GM12891 (cell line): ENCODE results near the gene GRHL1.

Source experiments
- DNase-seq: peaks from one replicate; pipeline ENCODE4 v3.0.0; 2011; ENCODE audit warnings: low spot score; ENCODE audit not compliant: insufficient read length
- FAIRE-seq: peaks from 2 replicates; lab custom pipeline; 2011; peaks lifted over from hg19 to GRCh38; lab: Jason Lieb, UNC
- PAX5 ChIP-seq: IDR thresholded peaks from 2 replicates; pipeline ENCODE4 v1.6.1; 2011; ENCODE audit warnings: low read length, moderate library complexity, mild to moderate bottlenecking; ENCODE audit not compliant: insufficient read depth, severe bottlenecking
- POLR2A ChIP-seq: IDR thresholded peaks from 2 replicates; pipeline ENCODE4 v1.6.1; 2011; ENCODE audit warnings: low read depth, low read length, control low read depth
- POLR2AphosphoS5 ChIP-seq: IDR thresholded peaks from 2 replicates; pipeline ENCODE4 v1.6.1; 2011; ENCODE audit warnings: low read depth, low read length, control low read depth
- POU2F2 ChIP-seq: IDR thresholded peaks from 2 replicates; pipeline ENCODE4 v1.6.1; 2011; ENCODE audit warnings: low read depth, mild to moderate bottlenecking, control low read depth, low read length, moderate library complexity
- SPI1 ChIP-seq: IDR thresholded peaks from 2 replicates; pipeline ENCODE4 v1.6.1; 2011; ENCODE audit warnings: low read depth, low read length, control low read depth
- TAF1 ChIP-seq: IDR thresholded peaks from 2 replicates; pipeline ENCODE4 v1.6.1; 2011; ENCODE audit warnings: low read depth, low read length, control low read depth

Gene GRHL1

DNA sequence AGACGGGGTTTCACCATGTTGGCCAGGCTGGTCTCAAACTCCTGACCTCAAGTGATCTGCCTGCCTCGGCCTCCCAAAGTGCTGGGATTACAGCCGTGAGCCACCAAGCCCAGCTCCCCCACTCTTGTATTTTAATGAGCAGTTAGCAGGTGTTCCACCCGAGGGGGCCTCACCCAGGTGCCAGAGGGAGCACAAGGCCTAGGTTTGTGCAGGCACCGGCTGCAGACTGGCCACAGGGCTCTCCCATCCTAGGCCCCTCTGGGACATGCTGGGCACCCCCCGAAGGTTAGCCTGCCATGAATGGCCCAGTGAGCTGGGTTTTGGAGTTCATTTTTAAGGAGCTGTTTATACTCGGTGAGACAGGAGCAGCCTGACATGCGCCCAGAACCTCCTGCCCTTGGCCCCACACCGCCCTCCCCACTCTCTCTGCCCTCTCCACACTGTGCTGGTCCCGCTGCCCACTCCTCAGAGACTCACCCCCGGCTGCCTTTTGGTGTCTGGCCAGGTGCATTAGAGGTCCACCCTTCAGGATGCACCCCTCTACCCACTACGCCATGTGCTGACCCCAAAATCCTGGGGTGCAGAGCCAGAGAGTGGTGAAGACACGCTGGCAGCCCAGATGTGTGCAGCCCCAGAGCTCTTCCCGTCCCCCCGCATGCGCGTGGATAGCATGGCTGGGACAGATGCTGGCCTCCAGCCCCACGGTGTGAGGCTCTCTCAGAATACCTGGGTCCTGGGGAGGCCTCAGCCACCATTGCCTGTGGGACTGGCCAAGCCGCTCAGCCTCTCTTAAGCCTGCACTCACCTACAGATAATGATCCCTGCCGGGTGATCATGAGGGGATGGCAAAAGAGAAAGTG, 80.6 kb downstream of the GRHL1 start:
- no peak for TF ChIP-seq POLR2AphosphoS5
- no peak for TF ChIP-seq POU2F2
- TF ChIP-seq TAF1: no peak
- TF ChIP-seq SPI1: no peak
- no peak for TF ChIP-seq PAX5
- TF ChIP-seq POLR2A: no peak
- no peak for DNase-seq
- FAIRE-seq: no peak

DNA sequence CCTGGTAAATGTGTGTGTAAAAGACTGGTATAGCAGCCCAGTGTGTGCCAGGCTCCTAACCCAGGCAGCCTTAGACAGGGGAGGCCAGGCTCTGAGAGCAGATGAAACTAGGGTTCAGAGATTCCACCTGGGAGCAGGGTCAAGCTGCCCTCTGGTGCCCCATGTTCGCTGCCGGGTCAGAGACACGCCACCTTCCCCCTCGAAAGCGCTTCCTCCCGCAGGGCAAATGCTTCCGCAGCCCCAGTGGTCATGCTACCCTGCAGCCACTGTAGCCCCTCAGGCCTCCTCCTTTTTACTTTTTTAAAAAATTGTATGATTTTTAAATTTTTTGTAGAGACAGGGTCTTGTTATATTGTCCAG, 81.2 kb downstream of the GRHL1 start:
- no peak for TF ChIP-seq POLR2A
- TF ChIP-seq SPI1: no peak
- TF ChIP-seq POLR2AphosphoS5: no peak
- TF ChIP-seq PAX5: no peak
- TF ChIP-seq TAF1: no peak
- no peak for TF ChIP-seq POU2F2
- no peak for FAIRE-seq
- DNase-seq: no peak

DNA sequence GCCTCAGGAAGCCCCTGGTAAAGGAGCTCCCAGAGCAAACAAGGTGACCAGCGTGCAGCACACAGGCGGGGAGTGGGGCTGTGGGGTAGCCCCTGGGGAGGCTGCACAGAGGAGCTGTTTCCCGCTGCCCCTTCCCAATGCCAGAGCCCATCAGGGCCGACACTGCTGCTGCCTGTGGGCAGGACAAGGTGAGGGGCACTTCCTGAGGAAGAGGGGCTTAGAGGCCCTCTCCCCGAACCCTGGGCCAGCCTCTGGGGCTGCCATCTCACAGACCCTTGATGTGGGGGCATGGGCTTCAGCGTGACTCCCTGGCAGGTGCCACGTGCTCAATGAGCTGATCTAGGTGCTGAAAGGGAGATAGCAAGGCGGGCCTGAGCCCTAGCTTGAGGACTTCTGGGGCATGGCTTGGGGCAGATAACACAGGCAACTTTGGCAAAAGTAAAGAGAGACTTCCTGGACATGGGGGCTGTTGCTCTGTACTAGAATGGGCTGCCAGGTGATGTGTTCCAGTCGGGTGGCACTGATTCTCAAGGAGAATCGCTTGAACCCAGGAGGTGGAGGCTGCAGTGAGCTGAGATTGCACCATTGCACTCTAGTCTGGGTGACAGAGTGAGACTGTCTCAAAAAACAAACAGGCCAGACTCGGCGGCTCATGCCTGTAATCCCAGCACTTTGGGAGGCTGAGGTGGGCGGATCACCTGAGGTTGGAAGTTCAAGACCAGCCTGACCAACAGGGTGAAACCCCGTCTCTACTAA, 81.9 kb downstream of the GRHL1 start:
- DNase-seq (no peak), FAIRE-seq (no peak)
- no peak for TF ChIP-seq SPI1
- TF ChIP-seq POLR2A: no peak
- TF ChIP-seq POU2F2: no peak
- no peak for TF ChIP-seq TAF1
- TF ChIP-seq PAX5: no peak
- TF ChIP-seq POLR2AphosphoS5: no peak

DNA sequence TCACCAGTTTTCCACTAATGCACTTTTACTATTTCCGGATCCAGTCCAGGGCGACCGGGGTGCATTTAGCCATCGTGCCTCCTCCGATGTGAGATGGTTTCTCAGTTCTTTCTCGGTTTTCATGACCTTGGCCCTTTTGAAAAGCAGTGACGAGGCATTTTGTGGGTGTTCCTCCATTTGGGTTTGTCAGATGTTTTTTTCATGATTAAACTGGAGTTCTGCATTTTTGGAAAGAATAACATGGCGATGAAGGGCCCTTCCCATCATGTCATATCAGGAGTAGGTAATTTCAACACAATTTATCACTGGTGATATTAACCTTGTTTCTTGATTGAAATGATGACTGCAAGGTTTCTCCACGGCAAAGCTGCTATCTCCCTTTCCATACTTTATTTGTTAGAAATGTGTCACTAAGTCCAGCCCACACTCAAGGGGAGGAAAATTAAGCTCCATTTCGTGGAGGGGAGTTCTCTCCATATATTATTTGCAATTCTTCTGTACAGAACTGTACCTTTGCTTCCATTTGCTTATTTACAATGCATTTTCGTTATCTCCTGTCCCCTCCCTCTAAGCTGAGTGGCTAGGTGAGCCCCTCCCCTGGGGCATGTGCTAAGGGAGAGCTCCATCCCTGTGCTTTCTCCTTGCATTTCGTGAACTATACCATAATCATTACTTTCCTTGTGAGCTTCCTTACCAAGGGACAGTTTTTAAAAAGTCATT, 83.0 kb downstream of the GRHL1 start:
- DNase-seq: no peak
- TF ChIP-seq POU2F2: no peak
- FAIRE-seq: no peak

DNA sequence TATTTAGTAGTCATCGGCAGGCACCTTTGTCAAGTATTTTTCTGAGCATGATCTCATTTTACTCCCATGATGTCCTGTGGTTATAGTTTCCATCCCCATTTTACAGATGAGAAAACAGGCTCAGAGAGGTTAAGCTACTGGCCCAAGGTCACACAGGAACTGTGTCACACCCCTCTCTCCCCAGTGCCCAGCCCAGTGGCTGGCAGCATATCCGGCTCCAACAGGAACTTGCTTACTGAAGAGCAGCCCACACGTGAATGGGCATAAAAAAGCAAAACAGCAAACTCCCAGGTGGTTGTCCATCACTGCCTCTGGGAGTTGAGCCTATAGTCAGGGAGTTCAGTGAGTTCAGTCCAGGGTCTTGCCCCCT, 83.5 kb downstream of the GRHL1 start:
- TF ChIP-seq POU2F2 (no peak), PAX5 (no peak), SPI1 (no peak), POLR2AphosphoS5 (no peak), TAF1 (no peak), POLR2A (no peak)
- FAIRE-seq (no peak), DNase-seq (no peak)

DNA sequence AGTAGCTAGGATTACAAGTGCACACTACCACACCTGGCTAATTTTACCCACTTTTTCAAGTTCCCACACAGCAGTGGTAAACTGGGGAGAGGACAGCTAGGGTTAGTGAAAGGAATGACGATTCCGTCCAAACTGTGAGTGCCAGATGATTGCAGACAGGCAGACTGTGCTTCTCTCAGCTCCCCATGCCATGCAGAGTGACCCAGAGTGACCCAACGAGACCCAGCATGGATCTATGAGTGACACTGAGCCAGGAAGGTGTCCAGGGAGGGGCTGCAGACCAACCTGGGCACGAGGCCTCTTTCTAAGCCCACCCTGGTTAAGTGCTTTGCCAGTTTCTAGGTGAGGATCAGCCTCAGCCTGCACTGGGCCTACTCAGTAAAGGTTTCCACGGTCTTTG, 84.1 kb downstream of the GRHL1 start:
- DNase-seq (no peak), FAIRE-seq (no peak)
- no peak for TF ChIP-seq POU2F2
- TF ChIP-seq POLR2AphosphoS5: no peak
- no peak for TF ChIP-seq TAF1
- no peak for TF ChIP-seq SPI1
- no peak for TF ChIP-seq POLR2A
- TF ChIP-seq PAX5: no peak

DNA sequence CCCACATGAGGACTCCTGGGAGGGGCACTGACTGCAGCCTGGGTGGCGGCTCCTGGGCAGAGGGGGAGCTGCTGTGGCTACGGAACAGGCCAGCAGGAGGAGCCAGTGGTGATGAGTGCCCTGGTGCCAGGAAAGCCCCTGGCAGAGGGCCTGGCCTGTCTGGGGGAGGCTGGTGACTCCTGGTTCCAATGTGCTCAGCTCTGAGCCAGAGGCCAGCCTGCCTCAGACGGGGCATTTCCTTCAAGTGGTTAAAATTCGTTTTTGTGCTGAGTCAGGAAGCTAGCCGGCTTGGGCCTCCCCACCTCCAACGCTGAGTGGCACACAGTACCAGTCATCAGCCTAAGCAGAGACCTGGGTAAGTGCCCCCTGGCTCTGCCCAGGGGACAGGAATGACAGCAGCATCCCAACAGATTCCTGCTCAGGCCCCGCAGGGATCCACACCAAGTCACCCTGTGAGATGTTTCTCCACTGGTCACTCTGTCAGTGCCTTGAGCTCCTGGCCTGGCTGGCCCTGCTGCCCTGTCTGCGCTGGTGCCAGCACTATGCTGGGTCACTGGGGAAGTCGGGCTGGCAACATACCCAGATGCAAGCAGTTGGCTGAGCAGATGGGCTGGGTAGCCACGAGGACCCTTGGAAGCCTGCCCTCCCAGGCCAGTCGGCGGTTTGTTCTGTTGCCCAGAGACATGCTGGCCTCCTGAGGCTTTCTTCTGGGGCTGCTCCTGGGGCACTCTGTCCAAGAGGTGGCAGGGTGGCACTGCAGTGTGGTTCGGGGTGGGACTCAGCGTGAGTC, 84.8 kb downstream of the GRHL1 start:
- FAIRE-seq (no peak), DNase-seq (no peak)
- no peak for TF ChIP-seq PAX5
- TF ChIP-seq SPI1: no peak
- TF ChIP-seq TAF1: no peak
- TF ChIP-seq POLR2AphosphoS5: no peak
- TF ChIP-seq POLR2A: no peak

DNA sequence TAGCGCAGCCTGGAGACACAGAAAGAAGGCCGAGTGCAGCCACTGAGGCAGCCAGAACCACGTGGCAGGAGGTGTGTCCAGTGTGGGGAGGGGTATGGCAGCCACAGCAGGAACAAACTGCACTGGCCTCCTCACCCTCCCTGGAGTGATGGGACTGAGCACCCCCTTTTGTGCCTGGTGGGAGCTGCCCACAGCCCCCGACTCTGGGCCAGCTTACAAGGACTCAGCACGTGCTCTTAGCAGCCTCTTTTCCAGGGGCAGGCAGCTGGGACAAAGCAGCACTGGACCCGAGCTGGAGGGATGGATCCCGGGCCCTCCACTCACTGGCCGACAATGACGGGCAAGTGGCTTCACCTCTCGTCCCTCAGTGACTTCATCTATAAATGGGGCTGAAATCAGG, 86.6 kb downstream of the GRHL1 start:
- DNase-seq (no peak), FAIRE-seq (no peak)
- no peak for TF ChIP-seq SPI1

DNA sequence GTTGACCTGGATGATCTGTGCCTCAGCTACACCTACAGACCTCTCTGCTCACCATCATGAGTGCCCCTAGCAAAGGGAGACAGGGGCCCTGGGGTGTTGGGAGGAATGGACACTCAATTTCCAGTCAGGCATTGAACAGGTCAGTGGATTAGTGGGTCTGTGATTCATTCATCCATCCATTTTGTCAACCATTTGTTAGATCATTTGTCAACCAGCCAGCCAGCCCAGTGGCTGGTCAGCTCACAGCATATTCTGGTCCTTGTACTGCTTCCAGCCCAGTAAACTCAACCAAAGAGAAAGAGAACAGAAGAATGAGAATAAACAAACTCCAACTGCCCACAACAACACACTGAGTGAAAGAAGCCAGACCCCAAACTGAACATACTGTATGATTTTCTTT, 87.2 kb downstream of the GRHL1 start:
- TF ChIP-seq POLR2AphosphoS5: no peak
- no peak for TF ChIP-seq POU2F2
- TF ChIP-seq SPI1: no peak
- no peak for TF ChIP-seq TAF1
- TF ChIP-seq POLR2A: no peak
- no peak for TF ChIP-seq PAX5
- FAIRE-seq (no peak), DNase-seq (no peak)
